HG03520 (cell line): Measurements from ENCODE around the gene GLRX5.

Source experiments
- ATAC-seq: cut with Tn5 transposase; IDR thresholded peaks from one replicate; pipeline ENCODE4 v1.9.1; 2021; ENCODE audit warnings: mild to moderate bottlenecking, moderate library complexity; ENCODE audit not compliant: unreplicated experiment

The GLRX5 gene

GRCh38 chr14:95531969-95532368, 2.9 kb upstream of the GLRX5 start:
- ATAC-seq, result no peak

GRCh38 chr14:95533391-95533821, 1.4 kb upstream of the GLRX5 start:
- ATAC-seq, result no peak

GRCh38 chr14:95533822-95534221, 1.0 kb upstream of the GLRX5 start:
- ATAC-seq, result no peak

GRCh38 chr14:95535226-95536021, 574 bp downstream of the GLRX5 start:
- ATAC-seq, result no peak

- ATAC-seq, result no peak
Observed at GRCh38 chr14:95536036-95536593, 1.3 kb downstream of the GLRX5 start.

- no peak for ATAC-seq
Observed at GRCh38 chr14:95536671-95537070, 1.8 kb downstream of the GLRX5 start.

GRCh38 chr14:95537298-95538089, 2.6 kb downstream of the GLRX5 start:
- ATAC-seq, result no peak

GRCh38 chr14:95538801-95539509, 4.1 kb downstream of the GLRX5 start:
- ATAC-seq, result no peak

GRCh38 chr14:95540236-95540855, 5.5 kb downstream of the GLRX5 start:
- no peak for ATAC-seq

- no peak for ATAC-seq
Observed at GRCh38 chr14:95541346-95541745, 6.5 kb downstream of the GLRX5 start.

- ATAC-seq, result no peak
Observed at GRCh38 chr14:95541932-95542930, 7.4 kb downstream of the GLRX5 start.

GRCh38 chr14:95543021-95543420, 8.2 kb downstream of the GLRX5 start:
- no peak for ATAC-seq

GRCh38 chr14:95544588-95544987, 9.7 kb downstream of the GLRX5 start:
- ATAC-seq, result no peak

GRCh38 chr14:95545515-95546168, 10.8 kb downstream of the GLRX5 start:
- ATAC-seq, result no peak

GRCh38 chr14:95547272-95547625, 12.4 kb downstream of the GLRX5 start:
- ATAC-seq, result no peak

- no peak for ATAC-seq
Observed at GRCh38 chr14:95547626-95548327, 12.9 kb downstream of the GLRX5 start.

- ATAC-seq, result no peak
Observed at GRCh38 chr14:95548328-95548929, 13.6 kb downstream of the GLRX5 start.
